NCI-H446 treated with DMSO at 0.1 percent for 48 hours (cell line): ENCODE data around the gene PLEKHA6.

Experiments used
- DNase-seq: peaks from one replicate; lab custom pipeline; 2025; lab: John Stamatoyannopoulos, UW

The PLEKHA6 gene

DNA sequence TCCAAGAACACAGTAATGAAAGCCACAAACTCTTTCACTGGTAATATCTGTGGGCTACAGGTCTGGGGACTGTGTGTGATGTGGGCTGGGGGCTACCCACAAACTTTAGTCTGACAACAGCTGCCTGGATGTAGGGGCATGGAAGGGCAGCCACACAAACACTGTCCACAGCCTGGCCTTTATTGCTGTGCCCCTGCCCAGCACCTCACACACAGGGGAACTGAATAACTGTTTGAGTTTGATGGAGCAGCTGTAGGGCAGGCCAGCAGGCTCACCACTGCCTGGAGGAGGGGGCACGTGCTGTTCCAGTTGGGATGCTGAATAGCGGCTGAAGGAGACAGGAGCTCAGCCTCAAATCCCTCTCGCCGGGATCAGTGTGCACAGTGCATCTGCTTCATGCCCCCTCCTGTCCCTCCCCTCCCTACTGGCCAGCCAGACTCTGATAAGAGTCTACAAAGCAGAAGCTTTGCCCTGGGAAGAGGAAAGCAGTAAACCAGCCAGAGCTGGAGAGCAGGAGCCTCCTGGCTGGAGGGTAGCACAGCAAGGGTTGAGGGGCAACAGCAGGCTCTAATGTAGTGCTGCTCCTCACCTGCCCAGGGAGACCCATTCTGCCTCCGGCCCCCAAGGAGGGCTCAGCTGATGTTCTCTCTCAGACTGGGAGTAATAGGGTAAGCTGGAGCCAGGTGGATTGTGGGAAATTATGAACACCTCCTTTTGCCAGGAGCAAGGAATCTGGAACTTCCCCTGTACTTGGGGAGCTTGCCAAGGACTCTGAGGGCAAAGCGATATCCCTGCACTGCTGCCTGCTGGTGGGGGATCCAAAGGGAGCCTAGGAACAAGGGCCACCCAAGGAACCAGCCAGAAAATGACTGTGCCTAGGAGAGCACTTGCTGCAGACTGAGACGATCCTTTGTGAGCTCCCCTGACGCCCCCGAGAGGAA, 75.7 kb downstream of the PLEKHA6 start:
- DNase-seq: no peak

- no peak for DNase-seq
Observed at GRCh38 chr1:204282761-204283221, 76.9 kb downstream of the PLEKHA6 start.

- DNase-seq: no peak
Observed at GRCh38 chr1:204280099-204280961, 79.4 kb downstream of the PLEKHA6 start.

DNA sequence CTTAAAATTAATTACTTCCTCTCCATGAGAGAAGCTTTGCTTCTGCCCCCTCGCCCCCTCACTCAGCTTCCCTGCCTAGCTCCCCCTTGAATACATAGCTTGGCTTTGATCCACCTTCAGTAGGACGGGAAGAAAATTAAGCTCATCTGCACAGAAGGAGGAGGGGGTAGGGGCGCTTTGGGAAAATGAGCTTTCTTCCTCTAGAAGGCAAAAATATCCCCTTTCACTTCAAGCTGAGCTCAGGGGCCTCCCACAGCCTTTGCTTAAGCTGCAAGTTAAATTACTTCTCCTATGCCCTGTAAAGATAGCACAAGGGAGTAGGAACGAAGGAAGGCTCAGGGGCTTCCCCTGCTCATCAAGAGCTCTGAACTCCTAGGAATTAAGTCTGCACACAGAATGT, 80.8 kb downstream of the PLEKHA6 start:
- no peak for DNase-seq

DNA sequence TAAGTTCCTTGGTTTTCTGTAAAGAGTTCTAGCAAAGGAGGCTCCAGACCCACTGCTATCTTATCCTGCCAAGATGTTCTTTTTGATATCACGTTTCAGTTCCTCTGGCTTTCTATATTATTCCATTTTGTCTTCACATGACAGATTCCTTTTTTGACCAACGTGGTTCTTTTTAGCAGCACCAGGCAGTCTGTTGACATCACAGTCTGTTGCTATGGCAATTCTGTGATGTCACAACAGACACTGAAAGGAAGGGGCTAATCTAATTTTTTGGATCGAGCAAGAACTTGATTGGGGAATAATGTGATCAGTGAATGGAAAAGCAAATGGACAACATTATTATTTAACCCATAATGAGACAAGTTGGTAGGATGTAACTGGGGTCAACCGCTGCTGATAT, 81.5 kb downstream of the PLEKHA6 start:
- no peak for DNase-seq

DNA sequence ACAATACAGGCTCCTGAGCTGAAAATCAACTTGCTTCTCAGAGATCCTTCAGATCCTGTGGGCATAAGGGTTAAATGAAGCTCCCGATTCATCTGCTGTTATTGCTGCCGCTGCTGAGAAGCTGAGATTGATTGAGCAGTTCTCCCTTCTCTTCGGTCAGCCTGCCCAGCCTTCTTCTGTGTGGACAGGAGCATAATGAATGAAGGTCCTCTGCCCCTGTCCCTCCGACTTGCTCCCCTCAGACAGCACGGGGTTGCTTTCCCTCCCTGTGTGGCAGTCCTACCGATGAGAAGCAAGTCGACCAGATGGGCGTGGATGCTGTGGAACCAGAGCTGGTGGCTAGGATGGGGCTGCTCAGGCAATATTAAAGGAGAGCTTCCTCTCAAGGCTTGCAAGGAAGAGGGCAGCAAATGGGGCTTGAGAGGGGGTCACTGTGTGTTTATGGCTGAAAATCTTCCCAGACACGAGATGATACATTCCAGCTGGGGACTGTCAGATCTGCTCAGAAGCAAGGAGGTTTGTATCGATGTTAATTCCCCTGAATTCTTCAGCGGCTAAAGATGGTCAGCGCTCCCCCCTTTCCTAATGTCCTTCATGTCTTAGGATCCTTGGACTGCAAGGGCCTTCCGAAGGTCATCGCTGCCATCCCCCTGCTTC, 82.0 kb downstream of the PLEKHA6 start:
- DNase-seq: no peak

DNA sequence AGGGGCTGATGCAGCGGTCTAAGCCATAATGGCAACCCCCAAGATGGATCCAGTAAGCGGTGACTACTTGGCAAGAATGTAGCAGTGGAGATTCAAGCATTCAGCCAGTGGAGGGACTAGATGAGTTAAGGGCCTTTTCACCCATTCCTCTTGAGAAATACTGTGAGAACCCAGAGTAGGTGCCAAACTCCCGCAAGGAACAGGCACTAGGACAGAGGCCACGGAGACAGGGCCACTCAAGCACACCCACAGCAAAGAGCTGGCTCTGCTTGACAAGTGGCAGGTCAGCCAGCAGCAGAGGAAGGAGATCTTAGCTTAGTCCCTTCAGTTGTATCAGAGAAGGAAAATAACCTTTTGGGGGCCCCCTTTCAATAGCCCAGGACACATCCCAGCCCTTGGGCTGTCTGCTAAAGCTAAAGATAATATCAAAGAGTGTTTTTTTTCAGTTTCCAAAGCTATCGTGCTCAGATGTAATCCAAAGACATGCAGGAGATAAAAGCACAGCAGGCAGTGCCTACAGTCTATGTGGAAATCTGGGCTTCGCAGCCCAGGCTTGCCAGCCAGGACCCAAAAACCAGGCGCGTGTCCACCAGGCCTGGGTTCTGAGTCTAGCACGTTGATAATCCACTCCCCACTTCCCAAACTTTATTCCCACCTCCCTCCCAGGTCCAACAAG, 83.9 kb downstream of the PLEKHA6 start:
- no peak for DNase-seq

GRCh38 chr1:204274446-204274845, 85.3 kb downstream of the PLEKHA6 start:
- no peak for DNase-seq

GRCh38 chr1:204272505-204272904, 87.2 kb downstream of the PLEKHA6 start:
- DNase-seq: no peak

DNA sequence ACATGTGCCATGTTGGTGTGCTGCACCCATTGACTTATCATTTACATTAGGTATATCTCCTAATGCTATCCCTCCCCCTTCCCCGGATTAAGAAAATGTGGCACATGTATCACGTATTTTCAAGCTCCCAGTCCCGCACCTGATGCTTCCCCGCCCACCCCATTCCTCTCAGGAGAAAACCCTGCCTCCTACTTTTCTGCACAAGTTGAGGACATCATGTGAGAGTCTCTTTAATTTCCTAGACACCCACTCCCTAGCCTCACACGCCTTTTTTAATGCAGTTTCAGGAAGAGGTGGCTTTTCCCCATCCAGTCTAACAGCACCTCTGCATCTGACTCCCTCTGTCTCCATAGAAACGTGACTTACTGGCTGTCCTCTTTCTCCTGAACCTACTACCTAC, 87.8 kb downstream of the PLEKHA6 start:
- no peak for DNase-seq

- no peak for DNase-seq
Observed at GRCh38 chr1:204268101-204268500, 91.6 kb downstream of the PLEKHA6 start.

GRCh38 chr1:204267191-204267601, 92.5 kb downstream of the PLEKHA6 start:
- no peak for DNase-seq

DNA sequence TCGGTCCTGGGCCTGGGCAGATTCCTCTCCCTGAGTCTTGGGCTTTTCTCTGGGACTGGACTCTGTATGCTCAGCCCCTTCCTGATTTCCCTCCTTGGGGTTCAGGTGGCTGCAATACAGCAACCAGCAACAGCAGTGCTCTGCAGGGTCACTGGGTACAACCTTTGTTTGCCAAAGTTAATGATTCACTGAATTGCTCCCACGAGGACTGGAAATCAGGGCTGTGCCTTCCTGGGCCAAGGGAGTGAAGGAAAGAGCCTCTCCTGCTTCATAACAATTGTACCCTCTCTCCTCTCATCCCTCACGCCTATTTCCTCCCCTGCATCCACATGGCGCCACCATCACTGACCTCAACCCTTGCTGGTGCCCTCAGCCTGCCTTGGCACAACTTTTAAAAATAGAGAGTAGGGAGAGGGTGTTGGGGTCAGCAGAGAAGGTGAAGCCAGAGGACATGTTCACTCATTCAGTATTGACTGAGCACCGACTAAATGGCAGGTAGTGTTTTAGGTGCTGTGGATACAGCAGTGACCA, 93.2 kb downstream of the PLEKHA6 start:
- no peak for DNase-seq

DNA sequence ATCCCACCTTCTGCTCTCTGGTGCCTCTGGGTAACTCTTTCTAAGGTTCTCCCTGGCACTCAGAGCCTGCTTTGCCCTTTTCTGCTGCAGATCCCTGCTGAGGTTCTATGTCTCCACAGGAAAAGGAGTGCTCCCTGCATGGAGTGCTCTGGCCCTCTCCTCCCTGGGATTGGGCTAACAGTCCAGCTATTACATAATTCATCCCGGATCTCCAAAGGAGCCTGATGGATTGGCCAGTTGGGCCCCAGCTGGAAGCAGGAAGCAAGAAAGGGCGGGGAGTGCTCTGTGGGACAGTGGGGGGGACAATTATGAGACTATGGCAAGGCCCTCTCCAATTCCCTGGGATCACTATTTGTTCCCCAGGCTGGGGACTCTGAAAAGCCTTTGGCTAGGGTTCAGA, 94.1 kb downstream of the PLEKHA6 start:
- DNase-seq: no peak

DNA sequence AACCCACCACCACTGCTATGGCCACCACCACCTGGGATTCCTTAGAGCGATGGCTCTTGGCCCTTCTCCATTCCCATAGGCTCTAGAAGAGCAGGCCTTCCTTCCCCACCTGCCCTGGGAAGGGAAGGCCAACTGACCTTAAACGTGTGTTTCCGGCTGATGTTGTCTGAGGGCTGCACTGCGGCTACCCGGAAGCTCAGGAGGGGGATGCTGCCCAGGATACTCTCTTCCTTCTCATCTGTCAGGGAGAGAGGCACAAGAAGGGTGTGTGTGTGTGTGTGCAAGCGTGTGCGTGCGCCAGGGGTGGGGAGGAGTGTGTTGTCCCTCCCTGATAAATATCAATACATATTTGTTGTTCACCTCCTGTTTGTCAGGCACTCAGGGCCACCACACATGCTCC, 94.9 kb downstream of the PLEKHA6 start:
- DNase-seq: no peak

- no peak for DNase-seq
Observed at GRCh38 chr1:204263254-204263910, 96.3 kb downstream of the PLEKHA6 start.

GRCh38 chr1:204262506-204263253, 97.0 kb downstream of the PLEKHA6 start:
- no peak for DNase-seq

DNA sequence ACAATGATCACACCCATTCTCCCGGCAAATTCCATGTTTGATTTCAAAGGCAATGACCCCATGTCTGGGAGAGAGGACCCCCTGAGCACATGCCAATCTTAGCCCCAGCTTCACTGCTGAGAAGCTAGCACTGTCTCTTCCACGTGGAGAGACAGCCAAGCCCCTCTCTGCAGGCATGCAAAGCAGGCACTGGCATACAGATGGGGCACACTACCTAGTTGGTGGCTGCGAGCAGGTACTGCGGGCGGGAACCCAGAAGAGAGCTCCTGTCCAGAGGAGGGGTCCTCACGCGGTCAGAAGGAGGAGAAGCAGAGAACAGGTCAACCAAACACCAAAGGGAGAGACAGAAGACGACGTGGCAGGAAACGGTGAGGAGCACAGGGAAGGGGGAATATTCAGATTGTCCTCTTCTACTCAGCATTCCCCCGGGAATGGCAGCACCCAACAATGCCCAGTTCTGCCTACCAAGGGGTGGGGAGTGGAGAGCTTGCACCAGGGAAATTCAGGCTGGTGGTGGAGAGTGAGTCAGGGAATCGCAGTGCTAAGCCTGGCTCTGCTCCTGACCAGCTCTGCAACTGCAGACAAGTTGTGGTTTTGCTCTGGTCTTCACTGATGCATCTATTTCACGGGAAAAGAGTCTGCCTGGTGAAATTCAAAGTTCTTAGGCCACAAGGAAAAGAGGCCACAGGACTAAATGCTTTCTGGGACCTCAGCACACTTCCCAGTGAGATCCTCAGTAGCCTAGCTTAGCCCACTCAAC, 97.8 kb downstream of the PLEKHA6 start:
- no peak for DNase-seq

DNA sequence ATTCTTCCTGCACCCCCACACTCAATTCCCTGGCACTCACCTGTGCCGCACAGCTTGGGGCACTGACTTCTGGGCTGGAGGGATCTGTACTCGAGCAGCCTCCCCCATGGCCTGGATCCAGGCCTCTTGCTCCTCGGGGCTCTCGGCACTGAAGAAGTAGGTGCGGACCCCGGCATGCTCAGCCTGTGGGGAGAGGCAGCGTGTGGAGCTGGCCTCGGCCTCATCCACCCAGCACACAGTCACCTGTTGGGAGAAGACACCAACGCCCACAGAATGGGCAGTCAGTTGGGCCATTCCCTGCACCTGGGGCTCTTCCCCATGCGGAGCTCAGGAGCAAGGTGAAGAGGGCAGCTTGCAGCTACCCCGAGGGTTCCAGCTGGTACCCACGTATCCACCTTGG, 98.5 kb downstream of the PLEKHA6 start:
- DNase-seq: no peak
